Measurements from ENCODE around the gene ABCF1. TPM values are rescaled to one million over a fixed set of nuclear protein-coding genes. Genes with fewer than 3 reads are reported as not detected.

The ABCF1 gene
- total RNA-seq, 1 experiment from 2014 or later, result 101 TPM

DNA sequence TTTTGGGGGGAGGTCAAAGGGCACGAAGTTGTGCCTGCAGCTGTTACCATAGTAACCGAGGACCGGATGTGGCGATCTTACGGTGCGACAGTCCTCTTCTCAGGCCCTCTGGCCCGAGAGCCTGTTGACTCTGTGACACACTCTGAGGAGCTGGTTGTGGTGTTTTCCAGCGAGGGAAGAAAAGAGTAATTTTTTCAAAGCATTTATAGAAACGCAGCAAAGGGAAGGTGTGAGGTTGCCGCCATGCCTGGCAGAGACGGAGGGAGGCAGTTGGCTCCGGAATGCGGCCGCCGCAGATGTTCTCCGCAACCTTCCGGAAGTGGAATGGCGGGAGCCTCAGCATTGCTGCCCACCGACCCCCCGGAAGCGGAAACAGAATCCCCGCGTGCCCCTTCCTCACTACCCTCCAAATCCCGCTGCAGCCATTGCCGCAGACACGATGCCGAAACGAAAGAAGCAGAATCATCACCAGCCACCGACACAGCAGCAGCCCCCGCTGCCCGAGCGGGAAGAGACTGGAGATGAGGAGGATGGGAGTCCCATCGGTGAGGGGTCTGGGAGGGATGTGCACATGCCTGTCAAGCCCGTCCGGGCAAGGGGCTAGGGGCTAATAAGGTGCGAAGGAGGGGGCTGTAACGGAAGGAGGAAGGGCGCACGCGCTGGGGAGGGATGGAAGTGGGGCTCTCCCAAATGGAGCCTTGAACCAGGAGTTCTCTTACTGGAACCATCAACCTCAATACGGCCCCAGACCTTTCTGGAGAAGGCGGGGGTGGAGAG lies 14.1 kb upstream of the ABCF1 start, which contains the start of gene PRR3 (continued):
- no peak for TF ChIP-seq GTF2I (CRISPR knock-in tag; conservative IDR thresholded peaks at IDR 0.05)
- no peak; the same call in 1 of the 2 replicates for TF ChIP-seq TCF7 (CRISPR knock-in tag; IDR thresholded peaks at IDR 0.05; ENCODE audit: low read depth)
- TF ChIP-seq, protein P1, sequence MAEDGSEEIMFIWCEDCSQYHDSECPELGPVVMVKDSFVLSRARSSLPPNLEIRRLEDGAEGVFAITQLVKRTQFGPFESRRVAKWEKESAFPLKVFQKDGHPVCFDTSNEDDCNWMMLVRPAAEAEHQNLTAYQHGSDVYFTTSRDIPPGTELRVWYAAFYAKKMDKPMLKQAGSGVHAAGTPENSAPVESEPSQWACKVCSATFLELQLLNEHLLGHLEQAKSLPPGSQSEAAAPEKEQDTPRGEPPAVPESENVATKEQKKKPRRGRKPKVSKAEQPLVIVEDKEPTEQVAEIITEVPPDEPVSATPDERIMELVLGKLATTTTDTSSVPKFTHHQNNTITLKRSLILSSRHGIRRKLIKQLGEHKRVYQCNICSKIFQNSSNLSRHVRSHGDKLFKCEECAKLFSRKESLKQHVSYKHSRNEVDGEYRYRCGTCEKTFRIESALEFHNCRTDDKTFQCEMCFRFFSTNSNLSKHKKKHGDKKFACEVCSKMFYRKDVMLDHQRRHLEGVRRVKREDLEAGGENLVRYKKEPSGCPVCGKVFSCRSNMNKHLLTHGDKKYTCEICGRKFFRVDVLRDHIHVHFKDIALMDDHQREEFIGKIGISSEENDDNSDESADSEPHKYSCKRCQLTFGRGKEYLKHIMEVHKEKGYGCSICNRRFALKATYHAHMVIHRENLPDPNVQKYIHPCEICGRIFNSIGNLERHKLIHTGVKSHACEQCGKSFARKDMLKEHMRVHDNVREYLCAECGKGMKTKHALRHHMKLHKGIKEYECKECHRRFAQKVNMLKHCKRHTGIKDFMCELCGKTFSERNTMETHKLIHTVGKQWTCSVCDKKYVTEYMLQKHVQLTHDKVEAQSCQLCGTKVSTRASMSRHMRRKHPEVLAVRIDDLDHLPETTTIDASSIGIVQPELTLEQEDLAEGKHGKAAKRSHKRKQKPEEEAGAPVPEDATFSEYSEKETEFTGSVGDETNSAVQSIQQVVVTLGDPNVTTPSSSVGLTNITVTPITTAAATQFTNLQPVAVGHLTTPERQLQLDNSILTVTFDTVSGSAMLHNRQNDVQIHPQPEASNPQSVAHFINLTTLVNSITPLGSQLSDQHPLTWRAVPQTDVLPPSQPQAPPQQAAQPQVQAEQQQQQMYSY (CRISPR knock-in tag; IDR thresholded peaks at IDR 0.05), result peak; percentile 65
- TF ChIP-seq, protein P2, sequence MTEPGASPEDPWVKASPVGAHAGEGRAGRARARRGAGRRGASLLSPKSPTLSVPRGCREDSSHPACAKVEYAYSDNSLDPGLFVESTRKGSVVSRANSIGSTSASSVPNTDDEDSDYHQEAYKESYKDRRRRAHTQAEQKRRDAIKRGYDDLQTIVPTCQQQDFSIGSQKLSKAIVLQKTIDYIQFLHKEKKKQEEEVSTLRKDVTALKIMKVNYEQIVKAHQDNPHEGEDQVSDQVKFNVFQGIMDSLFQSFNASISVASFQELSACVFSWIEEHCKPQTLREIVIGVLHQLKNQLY (CRISPR knock-in tag; IDR thresholded peaks at IDR 0.05), result no peak
- TF ChIP-seq KAT7 (CRISPR knock-in tag; IDR thresholded peaks at IDR 0.05; ENCODE audit: borderline replicate concordance), result 0 out of 2 replicates have a peak, but pooled peaks have one; percentile 66
- TF ChIP-seq, protein P3, sequence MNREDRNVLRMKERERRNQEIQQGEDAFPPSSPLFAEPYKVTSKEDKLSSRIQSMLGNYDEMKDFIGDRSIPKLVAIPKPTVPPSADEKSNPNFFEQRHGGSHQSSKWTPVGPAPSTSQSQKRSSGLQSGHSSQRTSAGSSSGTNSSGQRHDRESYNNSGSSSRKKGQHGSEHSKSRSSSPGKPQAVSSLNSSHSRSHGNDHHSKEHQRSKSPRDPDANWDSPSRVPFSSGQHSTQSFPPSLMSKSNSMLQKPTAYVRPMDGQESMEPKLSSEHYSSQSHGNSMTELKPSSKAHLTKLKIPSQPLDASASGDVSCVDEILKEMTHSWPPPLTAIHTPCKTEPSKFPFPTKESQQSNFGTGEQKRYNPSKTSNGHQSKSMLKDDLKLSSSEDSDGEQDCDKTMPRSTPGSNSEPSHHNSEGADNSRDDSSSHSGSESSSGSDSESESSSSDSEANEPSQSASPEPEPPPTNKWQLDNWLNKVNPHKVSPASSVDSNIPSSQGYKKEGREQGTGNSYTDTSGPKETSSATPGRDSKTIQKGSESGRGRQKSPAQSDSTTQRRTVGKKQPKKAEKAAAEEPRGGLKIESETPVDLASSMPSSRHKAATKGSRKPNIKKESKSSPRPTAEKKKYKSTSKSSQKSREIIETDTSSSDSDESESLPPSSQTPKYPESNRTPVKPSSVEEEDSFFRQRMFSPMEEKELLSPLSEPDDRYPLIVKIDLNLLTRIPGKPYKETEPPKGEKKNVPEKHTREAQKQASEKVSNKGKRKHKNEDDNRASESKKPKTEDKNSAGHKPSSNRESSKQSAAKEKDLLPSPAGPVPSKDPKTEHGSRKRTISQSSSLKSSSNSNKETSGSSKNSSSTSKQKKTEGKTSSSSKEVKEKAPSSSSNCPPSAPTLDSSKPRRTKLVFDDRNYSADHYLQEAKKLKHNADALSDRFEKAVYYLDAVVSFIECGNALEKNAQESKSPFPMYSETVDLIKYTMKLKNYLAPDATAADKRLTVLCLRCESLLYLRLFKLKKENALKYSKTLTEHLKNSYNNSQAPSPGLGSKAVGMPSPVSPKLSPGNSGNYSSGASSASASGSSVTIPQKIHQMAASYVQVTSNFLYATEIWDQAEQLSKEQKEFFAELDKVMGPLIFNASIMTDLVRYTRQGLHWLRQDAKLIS (CRISPR knock-in tag; IDR thresholded peaks at IDR 0.05; ENCODE audit: borderline replicate concordance), result peak; percentile 47; the same call in 1 of the 2 replicates
- no peak for TF ChIP-seq JAZF1 (CRISPR knock-in tag; IDR thresholded peaks at IDR 0.05)
- TF ChIP-seq GRHL2 (CRISPR knock-in tag; IDR thresholded peaks at IDR 0.05; ENCODE audit: insufficient replicate concordance, severe bottlenecking), result no peak
- TF ChIP-seq JUN (CRISPR knock-in tag; IDR thresholded peaks at IDR 0.05), result no peak; the same call in none of the 2 replicates
- peak; percentile 90 for TF ChIP-seq GABPB1 (CRISPR knock-in tag; IDR thresholded peaks at IDR 0.05)
- TF ChIP-seq, protein P4, sequence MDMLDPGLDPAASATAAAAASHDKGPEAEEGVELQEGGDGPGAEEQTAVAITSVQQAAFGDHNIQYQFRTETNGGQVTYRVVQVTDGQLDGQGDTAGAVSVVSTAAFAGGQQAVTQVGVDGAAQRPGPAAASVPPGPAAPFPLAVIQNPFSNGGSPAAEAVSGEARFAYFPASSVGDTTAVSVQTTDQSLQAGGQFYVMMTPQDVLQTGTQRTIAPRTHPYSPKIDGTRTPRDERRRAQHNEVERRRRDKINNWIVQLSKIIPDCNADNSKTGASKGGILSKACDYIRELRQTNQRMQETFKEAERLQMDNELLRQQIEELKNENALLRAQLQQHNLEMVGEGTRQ (CRISPR knock-in tag; IDR thresholded peaks at IDR 0.05), result peak; percentile 56
- TF ChIP-seq, protein P5, sequence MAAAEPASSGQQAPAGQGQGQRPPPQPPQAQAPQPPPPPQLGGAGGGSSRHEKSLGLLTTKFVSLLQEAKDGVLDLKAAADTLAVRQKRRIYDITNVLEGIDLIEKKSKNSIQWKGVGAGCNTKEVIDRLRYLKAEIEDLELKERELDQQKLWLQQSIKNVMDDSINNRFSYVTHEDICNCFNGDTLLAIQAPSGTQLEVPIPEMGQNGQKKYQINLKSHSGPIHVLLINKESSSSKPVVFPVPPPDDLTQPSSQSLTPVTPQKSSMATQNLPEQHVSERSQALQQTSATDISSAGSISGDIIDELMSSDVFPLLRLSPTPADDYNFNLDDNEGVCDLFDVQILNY (CRISPR knock-in tag; IDR thresholded peaks at IDR 0.05), result peak; percentile 88; the same call in 1 of the 2 replicates
- TF ChIP-seq, protein P6, sequence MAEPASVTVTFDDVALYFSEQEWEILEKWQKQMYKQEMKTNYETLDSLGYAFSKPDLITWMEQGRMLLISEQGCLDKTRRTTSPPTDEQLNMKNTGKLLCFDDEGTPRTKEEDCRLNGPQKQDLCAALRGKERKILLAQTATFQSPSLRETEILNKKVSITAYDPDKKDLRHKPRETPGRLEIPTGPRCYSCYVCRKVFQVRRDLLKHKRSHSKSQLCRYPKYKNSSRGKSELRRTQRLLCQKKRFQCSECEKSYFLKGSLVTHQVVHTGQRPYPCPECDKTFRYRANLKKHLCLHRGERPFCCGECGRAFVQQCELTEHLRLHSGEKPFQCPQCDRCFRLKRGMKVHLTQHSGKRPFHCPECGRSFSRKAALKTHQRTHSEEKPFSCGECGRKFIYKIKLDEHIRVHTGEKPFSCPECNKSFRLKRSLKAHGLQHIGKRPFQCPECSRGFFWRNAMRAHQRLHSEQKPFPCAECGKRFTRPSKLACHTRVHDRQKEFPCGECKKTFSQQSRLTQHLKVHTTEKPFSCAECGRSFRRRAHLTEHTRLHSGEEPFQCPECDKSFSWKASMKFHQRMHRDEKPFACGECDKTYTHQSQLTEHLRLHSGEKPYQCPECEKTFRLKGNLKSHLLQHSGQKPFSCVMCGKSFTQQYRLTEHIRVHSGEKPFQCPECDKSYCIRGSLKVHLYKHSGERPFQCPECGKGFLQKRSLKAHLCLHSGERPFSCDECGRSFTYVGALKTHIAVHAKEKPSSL (CRISPR knock-in tag; conservative IDR thresholded peaks at IDR 0.05), result 0 out of 2 replicates have a peak, but pooled peaks have one; percentile 22
- TF ChIP-seq MYBL2 (CRISPR knock-in tag; IDR thresholded peaks at IDR 0.05), result peak; percentile 97
- peak; percentile 72; the same call in 1 of the 2 replicates for TF ChIP-seq SP1 (CRISPR knock-in tag; conservative IDR thresholded peaks at IDR 0.05)
- no peak; the same call in 1 of the 2 replicates for TF ChIP-seq HMGA2 (CRISPR knock-in tag; IDR thresholded peaks at IDR 0.05)
- TF ChIP-seq FOXJ3 (CRISPR knock-in tag; IDR thresholded peaks at IDR 0.05; ENCODE audit: borderline replicate concordance), result peak; percentile 82
- peak; percentile 96 for TF ChIP-seq ETV6 (CRISPR knock-in tag; IDR thresholded peaks at IDR 0.05)
- peak; percentile 89; the same call in 1 of the 2 replicates for TF ChIP-seq SMAD4 (CRISPR knock-in tag; IDR thresholded peaks at IDR 0.05)
- TF ChIP-seq NR3C1 (CRISPR knock-in tag; conservative IDR thresholded peaks at IDR 0.05; ENCODE audit: low read depth), result no peak
- TF ChIP-seq, protein P7, sequence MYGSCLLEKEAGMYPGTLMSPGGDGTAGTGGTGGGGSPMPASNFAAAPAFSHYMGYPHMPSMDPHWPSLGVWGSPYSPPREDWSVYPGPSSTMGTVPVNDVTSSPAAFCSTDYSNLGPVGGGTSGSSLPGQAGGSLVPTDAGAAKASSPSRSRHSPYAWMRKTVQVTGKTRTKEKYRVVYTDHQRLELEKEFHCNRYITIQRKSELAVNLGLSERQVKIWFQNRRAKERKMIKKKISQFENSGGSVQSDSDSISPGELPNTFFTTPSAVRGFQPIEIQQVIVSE (CRISPR knock-in tag; IDR thresholded peaks at IDR 0.05; ENCODE audit: borderline replicate concordance), result no peak
- no peak for TF ChIP-seq ELF4 (CRISPR knock-in tag; IDR thresholded peaks at IDR 0.05; ENCODE audit: low read depth)
- no peak for TF ChIP-seq CBFB (CRISPR knock-in tag; IDR thresholded peaks at IDR 0.05; ENCODE audit: low read depth)
- peak; percentile 96 for TF ChIP-seq NFE2L1 (CRISPR knock-in tag; IDR thresholded peaks at IDR 0.05)
